ENCODE data around the gene FAM32A.
"Not testable (repeated sequence)": the region's sequence is repeated elsewhere in the genome, so short reads cannot be mapped to it uniquely, and the experiment has no call there.

FAM32A gene

DNA sequence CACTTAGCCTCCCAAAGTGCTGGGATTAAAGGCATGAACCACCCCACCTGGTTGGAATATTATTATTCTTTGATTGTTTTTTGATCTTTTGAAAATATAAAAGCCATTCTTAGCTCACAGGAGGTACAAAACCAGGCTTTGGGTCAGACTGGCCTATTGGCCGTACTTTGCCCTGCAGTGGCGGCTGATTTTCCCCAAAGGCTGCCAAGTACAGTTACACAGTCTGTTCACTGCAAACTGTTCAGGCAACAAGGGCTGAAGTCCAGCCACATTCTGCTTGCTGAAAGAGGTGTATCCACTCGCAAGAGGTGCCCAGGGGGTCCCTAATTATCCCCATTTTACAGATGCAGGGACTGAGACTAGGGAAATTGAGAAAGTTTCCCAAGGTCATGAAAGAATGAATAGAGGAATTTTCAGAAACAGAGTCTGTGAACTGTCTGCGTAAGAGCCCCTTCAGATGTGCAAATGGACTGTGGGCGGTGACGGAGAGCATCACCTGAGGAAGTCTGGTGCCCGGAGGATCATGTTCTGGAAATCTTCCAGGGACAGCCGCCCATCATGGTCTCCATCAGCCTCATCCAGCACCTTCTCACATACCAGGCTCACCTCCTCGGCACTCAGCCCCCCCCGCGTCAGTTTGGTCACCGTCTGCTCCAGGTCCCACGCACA, 20.9 kb upstream of the FAM32A start:
- TF ChIP-seq, protein P1, sequence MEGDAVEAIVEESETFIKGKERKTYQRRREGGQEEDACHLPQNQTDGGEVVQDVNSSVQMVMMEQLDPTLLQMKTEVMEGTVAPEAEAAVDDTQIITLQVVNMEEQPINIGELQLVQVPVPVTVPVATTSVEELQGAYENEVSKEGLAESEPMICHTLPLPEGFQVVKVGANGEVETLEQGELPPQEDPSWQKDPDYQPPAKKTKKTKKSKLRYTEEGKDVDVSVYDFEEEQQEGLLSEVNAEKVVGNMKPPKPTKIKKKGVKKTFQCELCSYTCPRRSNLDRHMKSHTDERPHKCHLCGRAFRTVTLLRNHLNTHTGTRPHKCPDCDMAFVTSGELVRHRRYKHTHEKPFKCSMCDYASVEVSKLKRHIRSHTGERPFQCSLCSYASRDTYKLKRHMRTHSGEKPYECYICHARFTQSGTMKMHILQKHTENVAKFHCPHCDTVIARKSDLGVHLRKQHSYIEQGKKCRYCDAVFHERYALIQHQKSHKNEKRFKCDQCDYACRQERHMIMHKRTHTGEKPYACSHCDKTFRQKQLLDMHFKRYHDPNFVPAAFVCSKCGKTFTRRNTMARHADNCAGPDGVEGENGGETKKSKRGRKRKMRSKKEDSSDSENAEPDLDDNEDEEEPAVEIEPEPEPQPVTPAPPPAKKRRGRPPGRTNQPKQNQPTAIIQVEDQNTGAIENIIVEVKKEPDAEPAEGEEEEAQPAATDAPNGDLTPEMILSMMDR (IDR thresholded peaks at IDR 0.05), result no peak
- Histone ChIP-seq H3K27ac (no peak overlapping the region), H3K4me3 (no peak overlapping the region)
- DNase-seq (ENCODE audit: low spot score), result no peak

DNA sequence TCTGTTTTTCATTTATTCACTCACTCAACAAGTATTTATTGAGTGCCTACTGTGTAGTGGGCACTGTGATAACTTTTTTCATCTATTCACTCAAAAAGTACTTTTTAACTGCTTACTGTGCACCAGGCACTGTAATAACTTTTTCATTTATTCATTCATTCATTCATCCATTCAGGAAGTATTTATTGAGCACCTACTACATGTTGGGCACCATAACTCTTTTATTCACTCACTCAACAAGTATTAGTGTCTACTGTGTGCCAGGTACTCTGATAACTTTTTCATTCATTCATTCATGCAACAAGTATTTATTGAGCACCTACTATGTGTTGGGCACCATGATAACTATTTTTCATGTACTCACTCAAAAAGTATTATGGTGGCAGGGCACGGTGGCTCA, 18.8 kb upstream of the FAM32A start:
- Histone ChIP-seq H3K4me3 (no peak overlapping the region), H3K27ac (no peak overlapping the region)
- DNase-seq (ENCODE audit: low spot score), result no peak
- TF ChIP-seq, protein P1 (IDR thresholded peaks at IDR 0.05), result no peak

DNA sequence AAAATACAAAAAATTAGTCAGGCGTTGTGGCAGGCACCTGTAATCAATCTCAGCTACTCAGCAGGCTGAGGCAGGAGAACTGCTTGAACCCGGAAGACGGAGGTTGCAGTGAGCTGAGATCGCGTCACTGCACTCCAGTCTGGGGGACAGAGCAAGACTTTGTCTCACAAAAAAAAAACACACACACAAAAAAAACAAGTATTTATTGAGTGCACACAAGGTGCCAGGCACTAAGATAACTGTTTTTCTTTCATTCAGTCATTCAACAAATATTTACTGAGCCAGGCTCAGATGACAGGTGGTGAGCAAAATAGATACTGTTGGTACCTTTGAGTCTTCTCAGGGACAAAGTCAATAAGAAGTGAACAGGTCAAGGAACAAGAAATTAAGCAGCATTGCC, 18.2 kb upstream of the FAM32A start:
- TF ChIP-seq, protein P1 (IDR thresholded peaks at IDR 0.05), result no peak
- DNase-seq (ENCODE audit: low spot score), result no peak
- H3K27ac ChIP-seq, result no peak overlapping the region
- no peak overlapping the region for H3K4me3 ChIP-seq

DNA sequence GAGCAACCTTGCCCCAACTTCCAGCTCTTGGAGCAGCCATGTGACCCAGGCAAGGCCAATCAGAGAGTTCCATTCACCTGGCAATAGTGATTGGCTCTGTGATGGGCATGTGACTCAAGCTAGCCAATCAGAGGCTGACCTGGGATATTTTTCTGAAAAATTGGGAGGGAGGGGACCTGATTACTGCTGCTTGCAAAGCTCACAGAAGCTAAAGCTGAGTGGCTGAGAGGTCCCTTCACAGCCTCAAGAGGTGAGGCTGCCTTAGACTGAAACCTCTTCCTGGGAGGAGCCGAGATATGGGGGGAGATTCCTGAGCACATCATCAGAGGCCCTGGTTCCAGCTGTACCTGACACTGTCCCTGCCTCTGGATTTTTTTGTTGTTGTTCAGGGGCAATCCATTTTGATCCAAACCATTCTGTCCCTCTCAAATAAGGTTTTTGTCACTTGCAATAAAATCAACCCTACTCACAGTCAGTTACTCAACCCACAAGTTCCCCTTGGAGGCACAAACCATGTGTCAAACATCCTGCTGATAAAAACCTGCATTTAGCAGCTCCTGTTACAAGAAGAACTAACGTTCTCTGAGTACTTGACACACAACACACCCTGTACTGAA, 16.6 kb upstream of the FAM32A start:
- TF ChIP-seq, protein P1 (IDR thresholded peaks at IDR 0.05), result no peak
- no peak overlapping the region for H3K4me3 ChIP-seq
- no peak for DNase-seq (ENCODE audit: low spot score)
- H3K27ac ChIP-seq, result no peak overlapping the region

GRCh38 chr19:16170134-16170533, 15.1 kb upstream of the FAM32A start:
- no peak overlapping the region for H3K4me3 ChIP-seq
- DNase-seq (ENCODE audit: low spot score), result no peak
- TF ChIP-seq, protein P1 (IDR thresholded peaks at IDR 0.05), result no peak
- H3K27ac ChIP-seq, result no peak overlapping the region

- Histone ChIP-seq H3K4me3 (no peak overlapping the region), H3K27ac (no peak overlapping the region)
- DNase-seq (ENCODE audit: low spot score), result no peak
- TF ChIP-seq, protein P1 (IDR thresholded peaks at IDR 0.05), result no peak
Observed at GRCh38 chr19:16175954-16176353, 9.3 kb upstream of the FAM32A start.

DNA sequence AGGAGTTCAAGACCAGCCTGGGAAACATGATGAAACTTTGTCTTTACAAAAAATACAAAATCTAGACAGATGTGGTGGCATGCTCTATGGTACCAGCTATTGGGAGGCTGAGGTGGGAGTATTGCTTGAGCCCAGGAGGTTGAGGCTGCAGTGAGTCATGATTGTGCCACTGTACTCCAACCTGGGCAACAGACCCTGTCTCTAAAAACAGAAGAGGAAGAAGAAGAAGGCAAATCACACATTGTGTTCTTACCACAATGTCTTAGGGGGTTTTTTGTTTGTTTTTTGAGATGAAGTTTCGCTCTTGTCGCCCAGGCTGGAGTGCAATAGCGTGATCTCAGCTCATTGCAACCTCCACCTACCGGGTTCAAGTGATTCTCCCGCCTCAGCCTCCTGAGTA, 6.3 kb upstream of the FAM32A start:
- not testable (repeated sequence) for H3K27ac ChIP-seq; H3K4me3 ChIP-seq; DNase-seq (ENCODE audit: low spot score)
